ENCODE data around the gene LY6G6F. TPM values are rescaled to one million over a fixed set of nuclear protein-coding genes. Genes with fewer than 3 reads are reported as not detected.

Gene LY6G6F
- total RNA-seq, 1 donor from 2014 or later = not detected

GRCh38 chr6:31720196-31720770 is 13.6 kb downstream of the LY6G6F start:
- Histone ChIP-seq H3K36me3 (no peaks in the 10 kb centered on the region), H3K9me3 (no peaks in the 10 kb centered on the region), H3K4me1 (peaks cover 7% of the 10 kb centered on the region), H3K4me3 (peak overlapping the region in 1 of 2 donors; percentile 3), H3K27ac (no peak overlapping the region), H3K27me3 (no peaks in the 10 kb centered on the region)
- intact Hi-C loops (cut with DNase I) = no loop called here
- DNase-seq (ENCODE audit: extremely low spot score in 2 of 2) = no peak
- TF ChIP-seq CTCF (IDR thresholded peaks at IDR 0.05) (no peak), POLR2AphosphoS5 (IDR thresholded peaks at IDR 0.05; ENCODE audit: insufficient read depth in 1 of 2, low read depth in 1 of 2) (no peak), POLR2A (IDR thresholded peaks at IDR 0.05) (no peak)

GRCh38 chr6:31721351-31722020 is 14.8 kb downstream of the LY6G6F start, which contains the start of gene LY6G6C:
TSS of gene LY6G6C (minus strand) at chr6:31721746. CDS start at chr6:31721679, 67 bp downstream.
- TF ChIP-seq POLR2A (IDR thresholded peaks at IDR 0.05) = no peak
- no peak for TF ChIP-seq CTCF (IDR thresholded peaks at IDR 0.05)
- TF ChIP-seq POLR2AphosphoS5 (IDR thresholded peaks at IDR 0.05; ENCODE audit: insufficient read depth in 1 of 2, low read depth in 1 of 2) = no peak
- peaks cover 0 to 4% of the 10 kb centered on the region in 2 donors for H3K36me3 ChIP-seq
- H3K4me3 ChIP-seq = no peak within 1 kb of the TSS
- H3K4me1 ChIP-seq = peaks cover 13% of the 10 kb centered on the region
- DNase-seq (ENCODE audit: extremely low spot score in 2 of 2) = no peak
- intact Hi-C loops (cut with DNase I) = no loop called here
- no peaks in the 10 kb centered on the region for H3K27me3 ChIP-seq
- no peak within 1 kb of the TSS for H3K27ac ChIP-seq
- no peaks in the 10 kb centered on the region for H3K9me3 ChIP-seq

GRCh38 chr6:31722173-31722572 is 15.5 kb downstream of the LY6G6F start:
- Histone ChIP-seq H3K4me1 (peaks cover 20% of the 10 kb centered on the region), H3K9me3 (no peaks in the 10 kb centered on the region), H3K27me3 (no peaks in the 10 kb centered on the region), H3K4me3 (no peak overlapping the region), H3K36me3 (peaks cover 0 to 11% of the 10 kb centered on the region in 2 donors), H3K27ac (no peak overlapping the region)
- TF ChIP-seq POLR2AphosphoS5 (IDR thresholded peaks at IDR 0.05; ENCODE audit: insufficient read depth in 1 of 2, low read depth in 1 of 2) = no peak
- TF ChIP-seq POLR2A (IDR thresholded peaks at IDR 0.05) = no peak
- no peak for TF ChIP-seq CTCF (IDR thresholded peaks at IDR 0.05)
- no peak for DNase-seq (ENCODE audit: extremely low spot score in 2 of 2)
- intact Hi-C loops (cut with DNase I) = no loop called here

GRCh38 chr6:31723245-31723979 is 16.7 kb downstream of the LY6G6F start, which contains the start of gene MPIG6B:
TSS of gene MPIG6B (plus strand) at chr6:31723373. CDS start at chr6:31723384, 11 bp downstream.
- Histone ChIP-seq H3K4me3 (no peak within 1 kb of the TSS), H3K36me3 (peaks cover 0 to 14% of the 10 kb centered on the region in 2 donors), H3K4me1 (peaks cover 32% of the 10 kb centered on the region), H3K9me3 (no peaks in the 10 kb centered on the region), H3K27ac (no peak within 1 kb of the TSS), H3K27me3 (no peaks in the 10 kb centered on the region)
- TF ChIP-seq POLR2AphosphoS5 (IDR thresholded peaks at IDR 0.05; ENCODE audit: insufficient read depth in 1 of 2, low read depth in 1 of 2) (no peak), POLR2A (IDR thresholded peaks at IDR 0.05) (no peak), CTCF (IDR thresholded peaks at IDR 0.05) (no peak)
- intact Hi-C loops (cut with DNase I) = no loop called here
- no peak for DNase-seq (ENCODE audit: extremely low spot score in 2 of 2)

Data from vagina (tissue), 2 donors.